Skeletal muscle tissue (tissue), 4 donors: ENCODE measurements around the gene GYPC. TPM values are rescaled to one million over a fixed set of nuclear protein-coding genes. Genes with fewer than 3 reads are reported as not detected.
"Not testable (repeated sequence)": the region's sequence is repeated elsewhere in the genome, so short reads cannot be mapped to it uniquely, and the experiment has no call there.

ENCODE experiments used
- H3K27ac ChIP-seq: one replicate; pipeline ENCODE4 v1.7.0; 2013; ENCODE audit warnings: mild to moderate bottlenecking, low read depth, low read length, inconsistent platforms
- H3K27me3 ChIP-seq, 3 donors: one replicate each; pipeline ENCODE4 v1.7.0; 2013; ENCODE audit warnings: low read length in 3 of 3; ENCODE audit not compliant: control insufficient read depth in 3 of 3, insufficient read depth in 3 of 3
- H3K36me3 ChIP-seq, 3 donors: one replicate each; pipeline ENCODE4 v1.7.0; 2013; ENCODE audit warnings: low read length in 3 of 3; ENCODE audit not compliant: control insufficient read depth in 3 of 3, insufficient read depth in 3 of 3
- H3K4me1 ChIP-seq, 3 donors: one replicate each; pipeline ENCODE4 v1.7.0; 2013; ENCODE audit warnings: low read length in 3 of 3, mild to moderate bottlenecking in 3 of 3; ENCODE audit not compliant: control insufficient read depth in 3 of 3, insufficient read depth in 3 of 3
- H3K4me3 ChIP-seq, 3 donors: one replicate each; pipeline ENCODE4 v1.7.0; 2013; ENCODE audit warnings: low read length in 3 of 3
- H3K9ac ChIP-seq, 3 donors: one replicate each; pipeline ENCODE4 v1.7.0; 2013; ENCODE audit warnings: low read length in 3 of 3, mild to moderate bottlenecking in 3 of 3, moderate library complexity in 2 of 3, low read depth in 1 of 3
- H3K9me3 ChIP-seq, 3 donors: one replicate each; pipeline ENCODE4 v1.7.0; 2013; ENCODE audit warnings: low read length in 3 of 3; ENCODE audit not compliant: control insufficient read depth in 3 of 3
- total RNA-seq: library from RNA; depleted of rRNA; stranded (reverse); fragments of >200 nt; gene quantifications from one replicate; pipeline ENCODE4 v1.2.3, GENCODE V29; 2014
- donor health status: Osteomylitis.

Gene GYPC
- total RNA-seq, 1 donor from 2014 or later: 238 TPM

DNA sequence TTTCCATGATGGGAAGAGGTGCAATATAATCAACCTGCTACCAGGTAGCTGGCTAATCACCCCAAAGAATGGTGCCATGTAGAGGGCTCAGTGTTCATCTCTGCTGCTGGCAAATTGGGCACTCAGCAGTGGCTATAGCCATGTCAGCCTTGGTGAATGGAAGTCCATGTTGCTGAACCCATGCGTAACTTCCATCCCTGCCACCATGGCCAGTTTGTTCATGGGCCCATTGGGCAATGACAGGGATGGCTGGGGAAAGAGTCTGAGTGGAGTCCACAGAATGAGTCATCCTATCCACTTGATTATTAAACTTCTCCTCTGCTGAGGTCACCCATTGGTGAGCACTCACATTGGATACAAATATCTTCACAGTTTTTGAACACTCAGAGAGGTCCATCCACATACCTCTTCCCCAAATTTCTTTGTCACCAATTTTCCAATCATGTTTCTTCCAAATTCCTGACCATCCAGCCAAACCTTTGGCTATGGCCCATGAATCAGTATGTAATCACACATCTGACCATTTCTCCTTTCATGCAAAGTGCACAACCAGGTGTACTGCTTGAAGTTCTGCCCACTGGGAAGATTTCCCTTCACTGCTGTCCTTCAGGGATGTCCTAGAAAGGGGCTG is 8.1 kb upstream of the GYPC start:
- H3K9ac ChIP-seq, H3K27me3 ChIP-seq, H3K36me3 ChIP-seq, H3K4me3 ChIP-seq, H3K27ac ChIP-seq, H3K9me3 ChIP-seq: not testable (repeated sequence)
- peaks cover 0 to 12% (median 3%) of the 10 kb centered on the region in 3 donors for H3K4me1 ChIP-seq

DNA sequence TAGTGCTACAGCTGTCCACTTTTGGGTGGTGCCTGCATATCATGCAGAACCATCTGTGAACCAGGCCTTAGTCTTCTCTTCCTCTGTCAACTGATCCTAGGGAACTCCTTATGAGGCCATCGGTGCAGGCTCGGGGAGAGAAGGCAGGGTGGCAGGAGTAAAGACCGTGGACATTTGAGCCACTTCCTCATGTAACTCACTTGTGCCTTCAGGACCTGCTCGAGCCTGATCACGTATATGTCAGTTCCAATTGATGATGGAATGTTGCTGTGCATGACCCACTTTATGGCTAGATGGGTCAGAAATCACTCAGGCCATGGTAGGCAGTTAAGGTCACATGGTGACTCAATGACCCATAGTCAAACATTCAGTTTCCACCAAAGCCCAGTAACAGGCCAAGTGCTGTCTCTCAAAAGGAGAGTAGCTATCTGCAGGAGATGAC is 7.6 kb upstream of the GYPC start:
- H3K4me3 ChIP-seq, H3K4me1 ChIP-seq, H3K9ac ChIP-seq, H3K27me3 ChIP-seq, H3K27ac ChIP-seq, H3K9me3 ChIP-seq, H3K36me3 ChIP-seq: not testable (repeated sequence)

DNA sequence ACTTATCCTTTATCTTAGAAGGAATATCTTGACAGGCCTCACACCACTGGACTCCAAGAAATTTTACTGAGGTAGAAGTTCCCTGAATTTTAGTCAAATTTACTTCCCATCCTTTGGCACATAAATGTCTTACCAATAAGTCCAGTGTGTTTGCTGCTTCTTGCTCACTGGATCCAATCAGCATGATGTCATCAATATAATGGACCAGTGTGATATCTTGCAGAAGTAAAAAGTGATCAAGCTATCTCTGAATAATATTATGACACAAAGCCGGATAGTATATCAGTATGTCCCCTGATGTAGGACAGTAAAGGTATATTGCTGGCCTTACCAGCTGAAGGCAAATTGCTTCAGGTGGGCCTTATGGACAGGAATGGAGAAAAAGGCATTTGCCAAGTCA is 6.9 kb upstream of the GYPC start:
- Histone ChIP-seq H3K9ac (no peak overlapping the region), H3K36me3 (no peaks in the 10 kb centered on the region), H3K27me3 (no peaks in the 10 kb centered on the region), H3K4me1 (peaks cover 0 to under 1% (median 0%) of the 10 kb centered on the region in 3 donors), H3K9me3 (no peaks in the 10 kb centered on the region), H3K27ac (no peak overlapping the region), H3K4me3 (no peak overlapping the region)

DNA sequence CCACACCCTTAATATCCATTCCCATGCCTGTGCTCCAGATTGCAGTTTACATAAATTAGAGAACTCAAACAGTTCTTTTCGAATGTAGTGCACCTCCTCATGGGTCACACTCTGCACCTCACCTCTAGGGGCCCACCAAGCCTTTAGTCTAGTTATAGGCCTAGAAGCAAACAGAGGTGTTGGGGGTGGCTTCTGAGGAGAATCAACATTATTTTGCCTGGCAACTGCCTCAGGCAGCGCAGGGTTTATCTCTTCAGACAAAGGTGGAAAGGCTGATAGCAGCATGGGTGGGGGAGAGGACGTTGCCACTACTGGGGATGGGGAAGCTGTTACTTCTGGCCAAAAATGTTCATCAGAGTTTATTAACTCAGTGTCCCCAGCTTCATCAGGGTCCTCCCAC is 5.0 kb upstream of the GYPC start:
- no peaks in the 10 kb centered on the region for H3K9me3 ChIP-seq
- H3K27ac ChIP-seq: no peak overlapping the region
- H3K4me1 ChIP-seq: peaks cover 8 to 10% (median 10%) of the 10 kb centered on the region in 3 donors
- no peaks in the 10 kb centered on the region for H3K27me3 ChIP-seq
- no peak overlapping the region for H3K4me3 ChIP-seq
- no peaks in the 10 kb centered on the region for H3K36me3 ChIP-seq
- no peak overlapping the region for H3K9ac ChIP-seq

DNA sequence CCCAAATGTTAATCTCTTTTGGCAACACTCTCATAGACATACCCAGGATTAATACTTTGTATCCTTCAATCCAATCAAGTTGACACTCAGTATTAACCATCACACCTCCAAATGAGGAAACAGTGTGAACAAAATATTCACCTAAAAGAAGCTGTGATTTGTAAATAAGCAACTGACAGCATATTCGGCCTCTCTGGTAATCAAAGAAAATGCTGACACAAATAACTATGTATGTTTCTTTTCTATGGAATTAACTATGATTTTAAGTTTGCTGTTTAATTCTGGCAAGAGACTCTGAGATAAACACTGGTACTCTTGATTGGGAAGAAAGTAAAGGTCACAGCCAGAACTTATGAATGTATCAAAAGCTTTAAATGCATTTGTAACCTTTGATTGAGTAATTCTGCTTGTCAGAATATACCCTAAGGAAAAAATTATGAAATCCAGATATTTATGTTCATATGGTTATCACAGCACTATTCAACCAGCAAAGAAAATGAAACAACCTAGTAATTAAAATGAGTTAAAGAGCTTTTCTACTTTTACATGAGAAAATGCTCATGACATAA is 3.6 kb upstream of the GYPC start:
- Histone ChIP-seq H3K4me3 (no peak overlapping the region), H3K9ac (no peak overlapping the region), H3K4me1 (peaks cover 15 to 19% (median 17%) of the 10 kb centered on the region in 3 donors), H3K36me3 (no peaks in the 10 kb centered on the region), H3K27ac (no peak overlapping the region), H3K9me3 (no peaks in the 10 kb centered on the region), H3K27me3 (no peaks in the 10 kb centered on the region)

DNA sequence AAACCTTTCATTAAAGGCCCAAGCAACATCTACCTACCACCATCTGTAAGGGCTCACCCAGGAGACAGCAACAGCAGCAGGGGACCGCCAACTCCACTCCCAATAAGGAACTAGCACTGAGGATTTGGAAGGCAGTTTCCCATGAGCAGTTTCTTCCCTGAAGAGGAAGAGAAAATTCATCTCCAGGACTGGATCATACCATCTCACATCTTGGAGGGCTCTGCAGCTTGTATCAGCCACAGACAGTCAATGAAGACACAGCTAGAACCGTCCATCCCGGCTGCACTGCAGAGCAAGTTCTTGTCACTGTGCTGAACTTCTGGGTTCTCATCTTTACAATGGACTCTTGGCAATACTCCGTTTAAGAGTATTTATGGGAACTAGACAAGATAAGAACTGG is 2.8 kb upstream of the GYPC start:
- Histone ChIP-seq H3K36me3 (no peaks in the 10 kb centered on the region), H3K9ac (no peak overlapping the region), H3K27me3 (no peaks in the 10 kb centered on the region), H3K4me3 (no peak overlapping the region), H3K27ac (no peak overlapping the region), H3K9me3 (no peaks in the 10 kb centered on the region), H3K4me1 (peaks cover 22 to 26% (median 24%) of the 10 kb centered on the region in 3 donors)

DNA sequence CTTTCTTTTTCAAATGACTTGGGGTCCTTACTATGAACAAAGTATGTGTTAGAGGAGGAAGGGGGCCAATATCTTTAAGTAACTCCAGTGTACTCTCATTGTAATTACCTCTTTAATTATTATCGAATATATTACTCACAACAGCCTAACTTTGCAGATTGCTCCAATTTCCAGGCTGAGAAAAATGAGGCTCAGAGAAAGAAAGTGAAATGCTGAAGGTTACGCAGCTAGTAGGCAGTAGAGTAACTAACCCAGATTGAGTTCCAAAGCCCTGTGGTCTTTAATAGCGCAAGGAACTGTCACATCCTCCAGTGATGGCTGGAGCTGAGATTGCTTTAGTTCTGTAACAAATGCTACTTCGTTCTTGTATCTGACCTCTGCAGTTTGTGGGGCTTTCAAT is 2.2 kb upstream of the GYPC start:
- H3K27me3 ChIP-seq: no peaks in the 10 kb centered on the region
- H3K4me1 ChIP-seq: peaks cover 28 to 31% (median 28%) of the 10 kb centered on the region in 3 donors
- H3K36me3 ChIP-seq: no peaks in the 10 kb centered on the region
- no peak overlapping the region for H3K4me3 ChIP-seq
- no peaks in the 10 kb centered on the region for H3K9me3 ChIP-seq
- H3K27ac ChIP-seq: no peak overlapping the region
- H3K9ac ChIP-seq: no peak overlapping the region

DNA sequence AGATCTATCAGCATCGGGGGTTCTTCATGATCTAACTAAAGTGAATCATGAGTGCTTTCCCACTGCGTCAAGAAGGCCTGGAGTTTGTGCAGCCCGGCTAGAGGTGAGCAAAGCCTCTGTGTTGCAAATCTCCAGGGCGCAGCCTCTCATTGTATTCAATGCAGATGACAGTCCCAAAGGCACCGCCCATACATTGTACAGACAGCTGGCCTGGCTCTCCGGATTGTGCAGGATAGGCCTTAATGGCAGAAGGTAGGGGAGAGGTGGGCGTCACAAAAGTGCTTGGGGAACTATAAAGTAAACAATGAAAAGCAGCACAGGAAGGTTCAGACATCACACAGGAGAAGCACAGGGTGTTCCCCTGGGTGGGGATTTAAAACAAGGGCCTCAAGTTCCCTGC is 907 bp upstream of the GYPC start:
- Histone ChIP-seq H3K27me3 (no peaks in the 10 kb centered on the region), H3K4me3 (peak overlapping the region in 1 of 3 donors; percentile 78), H3K27ac (peak overlapping the region; percentile 94), H3K36me3 (peaks cover 0 to 2% (median 0%) of the 10 kb centered on the region in 3 donors), H3K9ac (peak overlapping the region in 2 of 3 donors; percentile 93 to 98), H3K9me3 (no peaks in the 10 kb centered on the region), H3K4me1 (peaks cover 41 to 43% (median 41%) of the 10 kb centered on the region in 3 donors)

DNA sequence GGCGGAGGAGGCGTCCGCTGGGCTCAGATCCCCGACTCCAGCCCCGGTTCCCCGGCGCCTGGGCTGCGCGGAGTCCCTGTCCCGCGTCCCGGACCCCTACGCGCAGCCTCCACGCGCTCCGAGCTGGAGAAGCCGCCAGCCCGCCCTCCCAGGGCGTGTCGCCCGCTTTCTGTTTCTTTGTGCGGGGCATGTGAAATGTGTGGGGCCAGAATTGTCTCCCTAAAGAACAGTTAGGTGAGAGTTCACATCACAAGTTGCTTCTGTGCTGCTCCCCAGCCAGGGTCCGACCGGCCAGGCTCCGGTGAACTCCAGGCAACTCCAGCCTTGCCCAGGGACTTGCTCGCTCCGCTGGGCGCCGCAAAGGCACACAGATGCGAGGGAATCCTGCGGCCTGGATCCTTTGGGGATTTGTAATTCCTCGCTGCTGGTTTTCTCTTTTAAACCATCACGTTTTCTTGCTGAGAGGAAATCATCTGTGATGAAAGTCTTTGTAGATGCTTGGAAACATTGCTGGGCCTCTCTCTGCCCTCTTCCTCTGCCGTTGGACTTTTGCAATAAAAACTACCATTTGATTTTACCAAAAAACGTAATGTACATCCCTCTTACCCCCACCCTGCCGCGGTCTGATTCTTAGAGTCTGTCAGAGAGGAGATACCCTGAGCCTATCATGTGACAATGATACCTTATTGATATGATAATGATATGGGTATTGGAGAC is 631 bp downstream of the GYPC start:
- H3K27ac ChIP-seq: peak overlapping the region; percentile 94
- H3K9me3 ChIP-seq: no peaks in the 10 kb centered on the region
- peak overlapping the region; percentile 93 to 98 (median 94) for H3K9ac ChIP-seq
- peaks cover 54 to 56% (median 55%) of the 10 kb centered on the region in 3 donors for H3K4me1 ChIP-seq
- H3K36me3 ChIP-seq: peaks cover 0 to 3% (median 0%) of the 10 kb centered on the region in 3 donors
- peak overlapping the region; percentile 69 to 82 (median 78) for H3K4me3 ChIP-seq
- H3K27me3 ChIP-seq: no peaks in the 10 kb centered on the region

DNA sequence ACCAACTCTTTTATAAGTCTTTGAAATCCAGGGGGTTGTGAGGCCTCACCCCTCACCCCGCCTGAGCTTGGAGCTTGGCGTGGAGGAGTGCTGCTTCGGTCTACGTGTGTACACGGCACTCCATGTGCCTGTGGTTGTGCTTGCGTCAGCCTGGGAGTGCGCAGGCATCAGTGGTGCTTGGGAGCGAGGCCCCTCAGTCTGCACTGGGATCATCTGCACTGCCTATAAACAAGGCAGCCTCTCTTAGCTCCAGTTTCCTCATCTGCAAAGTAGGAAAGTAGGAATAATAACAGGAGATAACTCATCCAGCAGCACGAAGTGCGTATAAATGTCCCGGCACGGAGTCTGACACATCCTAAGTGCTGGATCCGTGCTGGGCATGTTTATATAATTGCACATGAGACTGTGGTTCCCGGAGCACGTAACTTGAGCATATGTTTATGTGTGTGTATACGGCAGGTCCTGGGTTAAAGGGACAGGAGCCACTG is 1.2 kb downstream of the GYPC start:
- peak overlapping the region; percentile 94 for H3K27ac ChIP-seq
- peak overlapping the region; percentile 69 to 82 (median 78) for H3K4me3 ChIP-seq
- H3K9ac ChIP-seq: peak overlapping the region; percentile 93 to 98 (median 94)
- H3K4me1 ChIP-seq: peaks cover 60 to 62% (median 61%) of the 10 kb centered on the region in 3 donors
- H3K36me3 ChIP-seq: peaks cover 0 to 3% (median 0%) of the 10 kb centered on the region in 3 donors
- no peaks in the 10 kb centered on the region for H3K9me3 ChIP-seq
- H3K27me3 ChIP-seq: no peaks in the 10 kb centered on the region
